GM18517 (cell line): ENCODE results near the gene TEX9.

ENCODE experiments used
- ATAC-seq: cut with Tn5 transposase; IDR thresholded peaks from one replicate; pipeline ENCODE4 v1.9.1; 2021; ENCODE audit warnings: mild to moderate bottlenecking, moderate library complexity; ENCODE audit not compliant: unreplicated experiment

TEX9 gene

GRCh38 chr15:56440214-56440770 is 75.1 kb downstream of the TEX9 start:
- ATAC-seq, result no peak

DNA sequence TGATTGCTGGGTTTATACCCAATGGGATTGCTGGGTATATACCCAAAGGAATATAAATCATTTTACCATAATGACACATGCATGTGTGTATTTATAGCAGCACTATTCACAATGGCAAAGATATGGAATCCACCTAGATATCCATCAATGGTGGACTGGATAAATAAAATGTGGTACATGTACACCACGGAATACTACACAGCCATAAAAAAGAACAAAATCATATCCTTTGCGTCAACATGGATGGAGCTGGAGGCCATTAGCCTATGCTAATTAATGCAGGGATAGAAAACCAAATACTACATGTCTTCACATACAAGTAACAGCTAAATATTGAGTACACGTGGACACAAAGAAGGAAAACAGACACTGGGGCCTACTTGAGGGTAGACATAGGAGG is 77.1 kb downstream of the TEX9 start:
- no peak for ATAC-seq

DNA sequence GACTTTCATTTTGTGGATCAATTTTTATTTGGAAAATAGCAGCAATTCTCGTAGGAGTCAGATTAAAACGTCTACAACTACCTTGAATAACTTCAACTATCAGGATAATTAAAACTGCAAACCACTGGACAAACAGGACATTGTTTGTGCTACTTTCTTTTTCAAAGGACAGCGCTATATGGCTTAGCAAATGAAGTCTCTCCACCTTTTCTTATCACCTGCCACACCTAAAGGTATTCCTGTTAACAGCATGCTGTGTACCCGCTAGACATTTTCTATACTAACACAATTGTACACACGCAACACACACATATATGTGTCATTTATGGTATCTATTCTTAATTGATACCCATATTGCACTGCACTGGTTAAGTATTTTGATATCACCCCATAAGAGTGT is 80.5 kb downstream of the TEX9 start:
- no peak for ATAC-seq

DNA sequence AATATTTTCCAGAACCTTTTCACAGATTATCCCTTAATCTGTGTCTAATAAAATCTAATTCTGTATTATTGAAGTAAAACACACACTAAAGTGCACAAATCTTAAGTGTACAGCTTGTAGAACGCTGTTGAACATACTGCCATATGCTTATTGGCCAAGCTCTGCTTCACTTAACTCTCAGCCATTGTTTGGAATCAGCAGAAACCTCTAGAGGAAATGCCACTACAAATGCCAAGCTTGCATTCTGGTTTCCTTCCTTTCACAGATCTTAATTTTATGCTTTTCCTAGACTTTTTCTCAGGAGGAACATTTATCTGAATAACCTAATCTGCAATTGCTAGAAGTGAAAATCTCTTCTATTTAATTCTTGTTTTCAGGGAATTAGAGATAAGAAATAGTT is 89.6 kb downstream of the TEX9 start:
- ATAC-seq, result no peak

DNA sequence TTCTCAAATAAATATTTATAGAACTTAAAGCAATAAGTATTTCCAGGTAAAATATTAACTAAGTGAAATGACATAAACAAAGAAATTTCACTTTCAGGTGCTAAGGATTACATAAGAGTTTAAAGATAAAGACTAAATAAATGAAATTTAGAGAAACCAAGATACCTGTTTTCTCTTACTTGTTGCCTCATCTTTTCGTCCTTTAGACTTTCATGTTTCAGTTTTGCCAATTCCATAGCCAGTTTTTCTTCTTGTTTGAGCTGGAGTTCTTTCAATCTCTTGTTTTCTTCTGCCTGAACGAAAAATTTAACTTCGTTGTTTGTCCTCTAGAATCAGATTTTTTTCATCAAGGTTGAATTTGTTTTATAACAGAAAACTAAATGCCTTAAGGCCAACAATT is 91.0 kb downstream of the TEX9 start:
- no peak for ATAC-seq

- ATAC-seq, result no peak
Measured at GRCh38 chr15:56459096-56459495, 93.9 kb downstream of the TEX9 start.

DNA sequence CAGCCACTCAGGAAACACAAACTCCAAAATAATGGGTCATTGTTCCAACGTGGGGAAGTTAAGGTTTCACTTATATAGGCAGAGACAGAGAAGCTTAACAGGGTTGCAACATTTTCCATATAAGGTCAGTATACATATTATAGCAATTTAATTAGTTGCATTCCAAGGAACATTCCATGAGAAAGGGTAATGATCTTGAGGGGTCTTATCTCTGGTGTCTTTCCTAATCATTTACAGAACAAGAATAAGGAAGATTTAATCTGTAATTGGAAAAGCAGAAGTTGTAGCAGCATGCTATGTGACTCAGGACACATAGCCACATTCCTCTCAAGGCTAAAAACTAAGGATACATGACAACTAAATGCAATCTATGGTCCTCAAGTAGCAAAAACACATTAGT is 94.8 kb downstream of the TEX9 start:
- ATAC-seq, result no peak

GRCh38 chr15:56460947-56461346 is 95.7 kb downstream of the TEX9 start:
- ATAC-seq, result no peak

- ATAC-seq, result peak; percentile 97
Measured at GRCh38 chr15:56464893-56465520, 99.8 kb downstream of the TEX9 start, which contains the start of gene MNS1. MNS1 (minus strand) TSS chr15:56465137; CDS start chr15:56464972, 165 bp downstream.

DNA sequence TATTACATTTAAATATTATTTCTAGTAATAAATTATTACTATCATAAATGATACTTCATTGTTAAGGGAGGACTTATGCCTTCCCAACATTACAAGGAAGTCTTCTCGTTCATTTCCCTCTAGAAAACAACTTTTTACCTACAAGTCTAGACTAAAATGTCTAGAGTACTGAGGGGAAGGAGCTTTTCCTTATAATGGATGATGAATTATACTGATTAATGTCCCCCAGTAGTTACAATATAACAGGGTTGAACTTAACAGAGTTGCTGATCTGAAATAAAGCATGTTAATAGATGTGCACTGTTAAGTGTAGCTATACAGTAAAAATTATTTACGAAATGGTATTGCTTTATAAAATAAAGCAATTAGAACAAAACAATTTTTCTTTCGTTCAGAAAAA is 102.4 kb downstream of the TEX9 start:
- ATAC-seq, result no peak

DNA sequence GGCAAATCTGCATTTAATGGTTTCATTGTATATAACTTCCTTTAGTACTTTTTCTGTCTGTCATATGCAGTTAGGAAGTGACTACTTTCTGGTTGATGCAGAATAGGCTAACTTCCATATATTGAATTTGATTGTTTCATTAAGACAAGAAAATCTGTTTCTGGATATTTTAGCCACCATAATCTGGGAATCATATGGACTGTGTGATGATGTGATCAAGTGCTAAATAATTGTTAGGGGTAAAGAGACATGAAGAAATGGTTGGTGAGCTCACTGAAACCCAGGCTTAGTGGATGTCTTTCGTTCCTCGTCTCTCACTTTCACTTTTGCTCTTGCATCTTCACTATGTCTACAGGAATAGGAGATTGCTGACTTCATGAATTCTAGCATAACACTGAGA is 103.2 kb downstream of the TEX9 start:
- ATAC-seq, result peak; percentile 58

DNA sequence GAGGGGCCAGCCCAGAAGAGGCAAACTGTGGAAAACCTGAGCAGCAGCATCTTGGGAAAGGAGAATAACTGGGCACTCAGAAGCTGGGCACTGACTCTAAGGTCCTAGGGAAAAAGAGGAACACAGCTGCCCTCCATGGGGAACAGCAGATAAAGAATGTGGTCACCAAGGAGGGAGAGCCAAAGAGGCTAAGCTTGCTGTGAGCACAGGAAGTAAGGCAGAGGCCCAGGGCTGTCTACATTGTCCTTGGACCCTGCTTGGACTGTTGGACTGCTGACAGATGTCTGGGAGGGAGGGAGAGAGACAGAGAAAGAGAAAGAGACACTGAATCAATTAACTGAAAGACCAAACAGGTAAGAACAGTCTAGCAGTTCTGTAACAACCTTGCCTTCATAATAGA is 104.3 kb downstream of the TEX9 start:
- no peak for ATAC-seq

- ATAC-seq, result no peak
Measured at GRCh38 chr15:56471440-56472069, 106.3 kb downstream of the TEX9 start.

- no peak for ATAC-seq
Measured at GRCh38 chr15:56472278-56472677, 107.1 kb downstream of the TEX9 start.

- no peak for ATAC-seq
Measured at GRCh38 chr15:56473017-56473416, 107.8 kb downstream of the TEX9 start.

DNA sequence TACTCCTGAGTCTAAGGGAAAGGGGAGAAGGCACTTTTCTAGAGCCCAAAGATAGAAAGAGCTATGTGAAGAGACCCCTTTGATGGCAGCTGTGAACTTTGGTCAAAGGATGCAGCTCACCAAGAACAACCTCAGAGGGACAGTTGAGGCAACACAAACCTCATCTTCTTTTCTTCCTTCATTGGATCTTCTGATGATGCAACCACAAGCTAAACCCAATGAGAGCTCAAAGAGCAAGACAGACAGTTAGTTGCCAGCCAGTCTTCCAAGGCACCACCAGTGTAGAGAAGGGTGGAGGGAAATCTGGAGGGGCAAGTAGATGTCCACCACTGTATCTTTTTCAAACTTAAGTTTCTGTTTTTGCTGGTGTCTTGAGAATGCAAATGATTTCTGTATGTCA is 110.1 kb downstream of the TEX9 start:
- ATAC-seq, result no peak
